Hepatocyte (in vitro differentiated cells): ENCODE data around the gene TMEM204.

Experiments
- CTCF ChIP-seq: fragments of 200-600 bp; sonication (generic); IDR thresholded peaks from 2 replicates; pipeline ENCODE4 v1.5.1; 2016; ENCODE audit warnings: antibody characterized with exemption, mild to moderate bottlenecking; ENCODE audit not compliant: poor library complexity
- EZH2 ChIP-seq: fragments of 200-600 bp; sonication (generic); IDR thresholded peaks from 2 replicates; pipeline ENCODE4 v1.6.1; 2016; ENCODE audit warnings: antibody characterized with exemption, mild to moderate bottlenecking, borderline replicate concordance
- EZH2phosphoT487 ChIP-seq: fragments of 200-600 bp; sonication (generic); IDR thresholded peaks from one replicate; pipeline ENCODE4 v1.6.1; 2018; ENCODE audit warnings: antibody characterized with exemption, mild to moderate bottlenecking, low read depth, moderate library complexity; ENCODE audit not compliant: unreplicated experiment, severe bottlenecking

DNA sequence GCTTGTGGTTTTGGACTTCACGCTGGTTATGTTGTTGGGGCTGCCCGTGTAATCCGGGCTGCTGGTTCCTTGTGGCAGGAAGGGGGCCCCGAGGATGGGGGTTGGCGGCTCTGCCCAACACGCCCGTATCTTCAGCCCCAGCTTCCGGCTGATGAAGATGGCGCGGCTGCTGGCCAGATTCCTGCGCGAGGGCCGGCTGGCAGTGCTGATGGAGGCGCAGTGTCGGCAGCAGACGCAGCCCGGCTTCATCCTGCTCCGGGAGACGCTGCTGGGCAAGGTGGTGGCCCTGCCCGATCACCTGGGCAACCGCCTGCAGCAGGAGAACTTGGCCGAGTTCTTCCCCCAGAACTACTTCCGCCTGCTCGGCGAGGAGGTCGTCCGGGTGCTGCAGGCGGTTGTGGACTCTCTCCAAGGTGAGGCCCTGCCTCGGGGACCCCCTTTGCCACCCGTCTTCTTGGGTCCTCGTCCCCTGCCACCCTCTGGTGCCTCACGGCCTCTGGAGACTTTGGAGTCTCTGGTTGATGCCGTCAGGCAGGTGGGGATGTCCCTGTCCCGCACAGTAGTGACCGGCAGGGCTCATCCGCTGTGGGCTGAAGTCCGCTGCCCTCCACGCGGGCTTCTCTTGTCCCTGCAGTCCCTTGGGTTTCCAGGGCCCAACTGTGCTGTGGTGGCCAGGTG is 38.1 kb upstream of the TMEM204 start:
- TF ChIP-seq CTCF (no peak), EZH2phosphoT487 (no peak), EZH2 (no peak)
